Neural cell (in vitro differentiated cells): Measurements from ENCODE around the gene PQBP1. TPM values are rescaled to one million over a fixed set of nuclear protein-coding genes. Genes with fewer than 3 reads are reported as not detected.
"Not testable (repeated sequence)": the region's sequence is repeated elsewhere in the genome, so short reads cannot be mapped to it uniquely, and the experiment has no call there.

ENCODE experiments used
- H2AFZ ChIP-seq: fragments of 200-600, 300-800 bp; sonication (generic), shearing (Covaris generic); 2 replicates; pipeline ENCODE4 v1.6.0; 2014; ENCODE audit warnings: low read depth, mild to moderate bottlenecking, antibody characterized with exemption, low read length, moderate library complexity
- H3F3A ChIP-seq: fragments of 200-600 bp; shearing (Covaris generic); 2 replicates; pipeline ENCODE4 v1.6.1; 2016; ENCODE audit warnings: mild to moderate bottlenecking, moderate library complexity, mixed read lengths, antibody characterized with exemption, low read length; ENCODE audit not compliant: insufficient read depth, poor library complexity, severe bottlenecking
- H3K27ac ChIP-seq: fragments of 200-600, 300-800 bp; sonication (generic), shearing (Covaris generic); 2 replicates; pipeline ENCODE4 v1.5.1; 2014; ENCODE audit warnings: mild to moderate bottlenecking, low read length, moderate library complexity
- H3K27me3 ChIP-seq: fragments of 300-800, 200-600 bp; sonication (generic), shearing (Covaris generic); 2 replicates; pipeline ENCODE4 v1.6.0; 2014; ENCODE audit warnings: mild to moderate bottlenecking, low read depth, low read length, moderate library complexity; ENCODE audit not compliant: insufficient read depth
- H3K36me3 ChIP-seq: fragments of 300-800, 200-600 bp; sonication (generic), shearing (Covaris generic); 2 replicates; pipeline ENCODE4 v1.5.1; 2014; ENCODE audit warnings: mild to moderate bottlenecking, antibody characterized with exemption, low read length, moderate library complexity; ENCODE audit not compliant: insufficient read depth
- H3K4me2 ChIP-seq: fragments of 300-800, 200-600 bp; sonication (generic), shearing (Covaris generic); 2 replicates; pipeline ENCODE4 v1.6.0; 2014; ENCODE audit warnings: mild to moderate bottlenecking, low read length
- H3K4me3 ChIP-seq: fragments of 300-800, 200-600 bp; sonication (generic), shearing (Covaris generic); 2 replicates; pipeline ENCODE4 v1.5.1; 2014; ENCODE audit warnings: mild to moderate bottlenecking, low read length, moderate library complexity
- H3K79me2 ChIP-seq: fragments of 200-600 bp; shearing (Covaris generic); replicated peaks from 2 replicates; pipeline ENCODE4 v1.6.0; 2014; ENCODE audit warnings: mild to moderate bottlenecking, low read length, moderate library complexity; ENCODE audit not compliant: insufficient read depth
- H3K9ac ChIP-seq: fragments of 300-800, 200-600 bp; sonication (generic), shearing (Covaris generic); 2 replicates; pipeline ENCODE4 v1.6.1; 2016; ENCODE audit warnings: mild to moderate bottlenecking, low read length, mixed read lengths
- H3K9me2 ChIP-seq: fragments of 200-600 bp; shearing (Covaris generic); 2 replicates; pipeline ENCODE4 v1.6.1; 2016; ENCODE audit warnings: mild to moderate bottlenecking, low read length, mixed read lengths; ENCODE audit not compliant: insufficient read depth
- H3K9me3 ChIP-seq: fragments of 200-600, 300-800 bp; sonication (generic), shearing (Covaris generic); 2 replicates; pipeline ENCODE4 v1.6.1; 2016; ENCODE audit warnings: mild to moderate bottlenecking, mixed run types, low read length, moderate library complexity, mixed read lengths
- H4K20me1 ChIP-seq: fragments of 200-600 bp; shearing (Covaris generic); 2 replicates; pipeline ENCODE4 v1.6.1; 2016; ENCODE audit warnings: mild to moderate bottlenecking, mixed run types; ENCODE audit not compliant: insufficient read depth
- EP300 ChIP-seq: fragments of 450-650 bp; conservative IDR thresholded peaks from 2 replicates; pipeline ENCODE4 v1.6.1; 2014; ENCODE audit warnings: antibody characterized with exemption, mild to moderate bottlenecking, moderate library complexity; ENCODE audit not compliant: poor library complexity, severe bottlenecking
- EZH2 ChIP-seq: fragments of 200-600, 300-800 bp; shearing (Covaris generic), sonication (generic); IDR thresholded peaks from 2 replicates; pipeline ENCODE4 v1.6.1; 2014; ENCODE audit warnings: antibody characterized with exemption, low read length, borderline replicate concordance, mild to moderate bottlenecking; ENCODE audit not compliant: insufficient read depth, poor library complexity, severe bottlenecking
- MXI1 ChIP-seq: fragments of 450-650 bp; conservative IDR thresholded peaks from 2 replicates; pipeline ENCODE4 v1.6.1; 2014; ENCODE audit warnings: antibody characterized with exemption, mild to moderate bottlenecking; ENCODE audit not compliant: poor library complexity, severe bottlenecking
- POLR2AphosphoS5 ChIP-seq: IDR thresholded peaks from 2 replicates; pipeline ENCODE4 v1.6.1; 2012
- RAD21 ChIP-seq: fragments of 450-650 bp; conservative IDR thresholded peaks from 2 replicates; pipeline ENCODE4 v1.6.1; 2014; ENCODE audit warnings: antibody characterized with exemption, mild to moderate bottlenecking, moderate library complexity
- SMC3 ChIP-seq: fragments of 450-650 bp; conservative IDR thresholded peaks from 2 replicates; pipeline ENCODE4 v1.6.1; 2014; ENCODE audit warnings: antibody characterized with exemption, mild to moderate bottlenecking, moderate library complexity; ENCODE audit not compliant: poor library complexity
- TAF1 ChIP-seq: IDR thresholded peaks from 2 replicates; pipeline ENCODE4 v1.6.1; 2012; ENCODE audit warnings: low read depth
- polyA plus RNA-seq: library from polyadenylated mRNA; depleted of rRNA; stranded (reverse); fragments of >200 nt; gene quantifications from 2 replicates; pipeline ENCODE4 v1.2.3, GENCODE V29; 2014
- TF ChIP-seq, protein P1 (sequence below): fragments of 450-650 bp; IDR thresholded peaks from 2 replicates; pipeline ENCODE4 v1.5.1; 2014; ENCODE audit warnings: antibody characterized with exemption, mild to moderate bottlenecking, moderate library complexity; ENCODE audit not compliant: poor library complexity, severe bottlenecking
- TF ChIP-seq, protein P2 (sequence below): IDR thresholded peaks from 2 replicates; pipeline ENCODE4 v1.6.1; 2012; ENCODE audit warnings: borderline replicate concordance

Gene PQBP1
- polyA plus RNA-seq, 1 donor from 2014 or later = 70.8 TPM

DNA sequence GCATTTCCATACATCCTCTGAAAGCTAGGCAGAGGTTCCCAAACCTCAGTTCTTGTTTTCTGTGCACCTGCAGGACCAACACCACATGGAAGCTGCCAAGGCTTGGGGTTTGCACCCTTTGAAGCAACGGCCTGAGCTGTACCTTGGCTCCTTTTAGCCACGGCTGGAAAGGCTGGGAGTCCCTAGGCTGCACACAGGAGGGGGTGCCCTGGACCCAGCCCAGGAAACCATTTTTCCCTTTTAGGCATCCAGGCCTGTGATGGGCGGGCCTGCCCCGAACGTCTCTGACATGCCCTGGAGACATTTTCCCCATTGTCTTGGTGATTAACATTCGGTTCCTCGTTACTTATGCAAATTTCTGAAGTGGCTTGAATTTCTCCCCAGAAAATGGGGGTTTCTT, 44.9 kb upstream of the PQBP1 start:
- Histone ChIP-seq H3K79me2 (no peaks in the 10 kb centered on the region), H2AFZ (no peak overlapping the region), H3K36me3 (no peaks in the 10 kb centered on the region), H3K27ac (no peak overlapping the region), H3K9me2 (no peaks in the 10 kb centered on the region), H3K9ac (no peak overlapping the region), H3K27me3 (no peaks in the 10 kb centered on the region), H3K9me3 (no peaks in the 10 kb centered on the region), H3K4me2 (no peak overlapping the region), H4K20me1 (no peaks in the 10 kb centered on the region), H3F3A (no peaks in the 10 kb centered on the region), H3K4me3 (no peak overlapping the region)
- TF ChIP-seq, protein P1, sequence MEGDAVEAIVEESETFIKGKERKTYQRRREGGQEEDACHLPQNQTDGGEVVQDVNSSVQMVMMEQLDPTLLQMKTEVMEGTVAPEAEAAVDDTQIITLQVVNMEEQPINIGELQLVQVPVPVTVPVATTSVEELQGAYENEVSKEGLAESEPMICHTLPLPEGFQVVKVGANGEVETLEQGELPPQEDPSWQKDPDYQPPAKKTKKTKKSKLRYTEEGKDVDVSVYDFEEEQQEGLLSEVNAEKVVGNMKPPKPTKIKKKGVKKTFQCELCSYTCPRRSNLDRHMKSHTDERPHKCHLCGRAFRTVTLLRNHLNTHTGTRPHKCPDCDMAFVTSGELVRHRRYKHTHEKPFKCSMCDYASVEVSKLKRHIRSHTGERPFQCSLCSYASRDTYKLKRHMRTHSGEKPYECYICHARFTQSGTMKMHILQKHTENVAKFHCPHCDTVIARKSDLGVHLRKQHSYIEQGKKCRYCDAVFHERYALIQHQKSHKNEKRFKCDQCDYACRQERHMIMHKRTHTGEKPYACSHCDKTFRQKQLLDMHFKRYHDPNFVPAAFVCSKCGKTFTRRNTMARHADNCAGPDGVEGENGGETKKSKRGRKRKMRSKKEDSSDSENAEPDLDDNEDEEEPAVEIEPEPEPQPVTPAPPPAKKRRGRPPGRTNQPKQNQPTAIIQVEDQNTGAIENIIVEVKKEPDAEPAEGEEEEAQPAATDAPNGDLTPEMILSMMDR = no peak
- TF ChIP-seq TAF1 (no peak), SMC3 (no peak), POLR2AphosphoS5 (no peak), RAD21 (no peak), EZH2 (no peak), MXI1 (no peak), EP300 (no peak)
- TF ChIP-seq, protein P2, sequence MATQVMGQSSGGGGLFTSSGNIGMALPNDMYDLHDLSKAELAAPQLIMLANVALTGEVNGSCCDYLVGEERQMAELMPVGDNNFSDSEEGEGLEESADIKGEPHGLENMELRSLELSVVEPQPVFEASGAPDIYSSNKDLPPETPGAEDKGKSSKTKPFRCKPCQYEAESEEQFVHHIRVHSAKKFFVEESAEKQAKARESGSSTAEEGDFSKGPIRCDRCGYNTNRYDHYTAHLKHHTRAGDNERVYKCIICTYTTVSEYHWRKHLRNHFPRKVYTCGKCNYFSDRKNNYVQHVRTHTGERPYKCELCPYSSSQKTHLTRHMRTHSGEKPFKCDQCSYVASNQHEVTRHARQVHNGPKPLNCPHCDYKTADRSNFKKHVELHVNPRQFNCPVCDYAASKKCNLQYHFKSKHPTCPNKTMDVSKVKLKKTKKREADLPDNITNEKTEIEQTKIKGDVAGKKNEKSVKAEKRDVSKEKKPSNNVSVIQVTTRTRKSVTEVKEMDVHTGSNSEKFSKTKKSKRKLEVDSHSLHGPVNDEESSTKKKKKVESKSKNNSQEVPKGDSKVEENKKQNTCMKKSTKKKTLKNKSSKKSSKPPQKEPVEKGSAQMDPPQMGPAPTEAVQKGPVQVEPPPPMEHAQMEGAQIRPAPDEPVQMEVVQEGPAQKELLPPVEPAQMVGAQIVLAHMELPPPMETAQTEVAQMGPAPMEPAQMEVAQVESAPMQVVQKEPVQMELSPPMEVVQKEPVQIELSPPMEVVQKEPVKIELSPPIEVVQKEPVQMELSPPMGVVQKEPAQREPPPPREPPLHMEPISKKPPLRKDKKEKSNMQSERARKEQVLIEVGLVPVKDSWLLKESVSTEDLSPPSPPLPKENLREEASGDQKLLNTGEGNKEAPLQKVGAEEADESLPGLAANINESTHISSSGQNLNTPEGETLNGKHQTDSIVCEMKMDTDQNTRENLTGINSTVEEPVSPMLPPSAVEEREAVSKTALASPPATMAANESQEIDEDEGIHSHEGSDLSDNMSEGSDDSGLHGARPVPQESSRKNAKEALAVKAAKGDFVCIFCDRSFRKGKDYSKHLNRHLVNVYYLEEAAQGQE = no peak

DNA sequence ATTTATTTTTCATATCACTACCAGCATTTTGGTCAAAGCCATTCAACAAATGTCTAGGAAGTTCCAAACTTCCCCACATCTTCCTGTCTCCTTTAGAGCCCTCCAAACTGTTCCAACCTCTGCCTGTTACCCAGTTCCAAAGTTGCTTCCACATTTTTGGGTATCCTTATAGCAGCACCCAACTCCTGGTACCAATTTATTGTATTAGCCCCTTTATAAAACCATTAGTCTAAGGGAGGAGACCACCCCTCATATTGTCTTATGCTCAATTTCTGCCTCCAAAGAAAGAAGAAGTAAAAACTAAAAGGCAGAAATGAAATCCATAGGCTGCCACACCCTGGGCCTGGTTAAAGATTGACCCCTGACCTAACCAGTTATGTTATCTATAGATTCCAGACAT, 44.2 kb upstream of the PQBP1 start:
- H3K9me2 ChIP-seq, H3F3A ChIP-seq, H3K4me3 ChIP-seq, H4K20me1 ChIP-seq, H3K9ac ChIP-seq, H3K79me2 ChIP-seq, H3K36me3 ChIP-seq, H2AFZ ChIP-seq, H3K27me3 ChIP-seq, H3K9me3 ChIP-seq, H3K27ac ChIP-seq, H3K4me2 ChIP-seq: not testable (repeated sequence)

DNA sequence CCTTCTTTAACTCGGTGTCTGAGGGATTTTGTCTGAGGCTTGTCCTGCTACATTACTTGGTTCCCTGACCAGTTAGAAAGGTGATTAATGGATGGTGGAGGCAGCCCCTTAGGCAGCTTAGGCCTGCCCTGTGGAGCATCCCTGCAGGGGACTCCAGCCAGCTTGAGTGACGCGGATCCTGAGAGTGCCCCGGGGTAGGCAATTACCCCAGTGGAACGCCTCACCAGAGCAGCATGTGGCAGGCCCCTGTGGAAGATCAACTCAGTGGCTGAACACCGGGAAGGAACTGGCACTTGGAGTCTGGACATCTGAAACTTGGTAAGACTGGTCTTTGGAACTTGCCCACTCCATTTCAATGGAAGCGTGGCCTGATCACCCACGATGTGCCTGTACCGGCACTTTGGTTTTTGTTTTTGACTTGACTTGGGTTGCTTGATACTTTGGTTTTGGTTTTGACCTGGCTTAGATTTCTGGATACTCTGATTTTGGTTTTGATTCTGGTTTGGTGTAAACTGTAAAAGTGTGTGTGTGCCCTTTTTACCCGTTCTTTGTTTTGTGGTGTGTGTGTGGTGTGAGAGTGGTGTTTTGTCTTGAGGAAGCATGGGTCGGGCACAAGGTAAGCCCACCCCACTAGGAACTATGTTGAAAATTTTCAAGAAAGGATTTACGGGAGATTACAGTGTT, 43.5 kb upstream of the PQBP1 start:
- not testable (repeated sequence) for H3K79me2 ChIP-seq, H3K4me3 ChIP-seq, H3F3A ChIP-seq, H3K27me3 ChIP-seq, H4K20me1 ChIP-seq, H3K4me2 ChIP-seq, H3K9me3 ChIP-seq, H3K9me2 ChIP-seq, H3K27ac ChIP-seq, H2AFZ ChIP-seq, H3K9ac ChIP-seq, H3K36me3 ChIP-seq
